Neural cell (in vitro differentiated cells): Measurements from ENCODE around the gene DPEP2.
"Not testable (repeated sequence)": the region's sequence is repeated elsewhere in the genome, so short reads cannot be mapped to it uniquely, and the experiment has no call there.

Source experiments
- EZH2 ChIP-seq: fragments of 200-600, 300-800 bp; shearing (Covaris generic), sonication (generic); IDR thresholded peaks from 2 replicates; pipeline ENCODE4 v1.6.1; 2014; ENCODE audit warnings: antibody characterized with exemption, low read length, borderline replicate concordance, mild to moderate bottlenecking; ENCODE audit not compliant: insufficient read depth, poor library complexity, severe bottlenecking
- MXI1 ChIP-seq: fragments of 450-650 bp; conservative IDR thresholded peaks from 2 replicates; pipeline ENCODE4 v1.6.1; 2014; ENCODE audit warnings: antibody characterized with exemption, mild to moderate bottlenecking; ENCODE audit not compliant: poor library complexity, severe bottlenecking
- RAD21 ChIP-seq: fragments of 450-650 bp; conservative IDR thresholded peaks from 2 replicates; pipeline ENCODE4 v1.6.1; 2014; ENCODE audit warnings: antibody characterized with exemption, mild to moderate bottlenecking, moderate library complexity
- TAF1 ChIP-seq: IDR thresholded peaks from 2 replicates; pipeline ENCODE4 v1.6.1; 2012; ENCODE audit warnings: low read depth
- TF ChIP-seq, protein P1 (sequence below): fragments of 450-650 bp; IDR thresholded peaks from 2 replicates; pipeline ENCODE4 v1.5.1; 2014; ENCODE audit warnings: antibody characterized with exemption, mild to moderate bottlenecking, moderate library complexity; ENCODE audit not compliant: poor library complexity, severe bottlenecking

- TF ChIP-seq, protein P1, sequence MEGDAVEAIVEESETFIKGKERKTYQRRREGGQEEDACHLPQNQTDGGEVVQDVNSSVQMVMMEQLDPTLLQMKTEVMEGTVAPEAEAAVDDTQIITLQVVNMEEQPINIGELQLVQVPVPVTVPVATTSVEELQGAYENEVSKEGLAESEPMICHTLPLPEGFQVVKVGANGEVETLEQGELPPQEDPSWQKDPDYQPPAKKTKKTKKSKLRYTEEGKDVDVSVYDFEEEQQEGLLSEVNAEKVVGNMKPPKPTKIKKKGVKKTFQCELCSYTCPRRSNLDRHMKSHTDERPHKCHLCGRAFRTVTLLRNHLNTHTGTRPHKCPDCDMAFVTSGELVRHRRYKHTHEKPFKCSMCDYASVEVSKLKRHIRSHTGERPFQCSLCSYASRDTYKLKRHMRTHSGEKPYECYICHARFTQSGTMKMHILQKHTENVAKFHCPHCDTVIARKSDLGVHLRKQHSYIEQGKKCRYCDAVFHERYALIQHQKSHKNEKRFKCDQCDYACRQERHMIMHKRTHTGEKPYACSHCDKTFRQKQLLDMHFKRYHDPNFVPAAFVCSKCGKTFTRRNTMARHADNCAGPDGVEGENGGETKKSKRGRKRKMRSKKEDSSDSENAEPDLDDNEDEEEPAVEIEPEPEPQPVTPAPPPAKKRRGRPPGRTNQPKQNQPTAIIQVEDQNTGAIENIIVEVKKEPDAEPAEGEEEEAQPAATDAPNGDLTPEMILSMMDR = not testable (repeated sequence)
- TF ChIP-seq EZH2, RAD21, MXI1, TAF1: not testable (repeated sequence)
Observed at GRCh38 chr16:67972285-67972684, 27.0 kb downstream of the DPEP2 start.
